Gastroesophageal sphincter (tissue), 4 donors: ENCODE measurements around the gene DSG2. TPM values are rescaled to one million over a fixed set of nuclear protein-coding genes. Genes with fewer than 3 reads are reported as not detected.

ENCODE experiments used
- ATAC-seq: fragments of 150-250 bp; one replicate; pipeline ENCODE4 v1.9.1; 2016; ENCODE audit warnings: mild to moderate bottlenecking, moderate library complexity
- H3K27ac ChIP-seq, 4 donors: fragments of 200-600 bp; sonication (generic) in 3 of 4; 1 replicate in 3 of 4; 2 replicates in 1 of 4; pipeline ENCODE4 v1.5.1; 2016 to 2019
- H3K27me3 ChIP-seq: fragments of 200-600 bp; sonication (generic); one replicate; pipeline ENCODE4 v1.5.1; 2019
- H3K36me3 ChIP-seq, 2 donors: fragments of 200-600 bp; sonication (generic); one replicate each; pipeline ENCODE4 v1.5.1; 2019; ENCODE audit warnings: control low read depth in 1 of 2
- H3K4me1 ChIP-seq, 3 donors: fragments of 200-600 bp; sonication (generic); 1 replicate in 2 of 3; 2 replicates in 1 of 3; pipeline ENCODE4 v1.5.1; 2016 to 2019; ENCODE audit warnings: control low read depth in 2 of 3
- H3K4me3 ChIP-seq, 2 donors: fragments of 200-600 bp; sonication (generic); one replicate each; pipeline ENCODE4 v1.5.1; 2019; ENCODE audit warnings: mild to moderate bottlenecking in 1 of 2, moderate library complexity in 1 of 2
- H3K9me3 ChIP-seq, 3 donors: fragments of 200-600 bp; sonication (generic); one replicate each; pipeline ENCODE4 v1.5.1; 2017 to 2019; ENCODE audit warnings: control low read depth in 2 of 3
- EP300 ChIP-seq: sonication (generic); formaldehyde crosslinking; IDR thresholded peaks from one replicate; pipeline ENCODE4 v1.6.1; 2017; ENCODE audit warnings: antibody characterized with exemption, mild to moderate bottlenecking
- POLR2A ChIP-seq, 2 donors: fragments of 450-650 bp; IDR thresholded peaks; one replicate each; pipeline ENCODE4 v1.6.1; 2017; ENCODE audit warnings: antibody characterized with exemption in 2 of 2, mild to moderate bottlenecking in 2 of 2, moderate library complexity in 1 of 2
- POLR2AphosphoS5 ChIP-seq: sonication (generic); formaldehyde crosslinking; IDR thresholded peaks from one replicate; pipeline ENCODE4 v1.6.1; 2017; ENCODE audit warnings: antibody characterized with exemption
- WGBS, 2 donors: methylation state at CpG; one replicate each; pipeline ENCODE4 v1.1.5; 2018; ENCODE audit warnings: low coverage in 1 of 2; 5-methylcytosine and 5-hydroxymethylcytosine counted together
- total RNA-seq, 4 donors: library from RNA; depleted of rRNA; stranded (reverse); fragments of >200 nt; gene quantifications; one replicate each; pipeline ENCODE4 v1.1.0, GENCODE V29; 2016
- TF ChIP-seq, protein P1 (sequence below), 4 experiments: fragments of 200-600 bp in 2 of 4; fragments of 450-650 bp in 2 of 4; sonication (generic) in 1 of 4; IDR thresholded peaks; one replicate each; pipeline ENCODE4 v1.5.1; 2017 to 2019; ENCODE audit warnings: antibody characterized with exemption in 4 of 4, mild to moderate bottlenecking in 2 of 4, moderate library complexity in 2 of 4

Gene DSG2
- total RNA-seq, 4 donors from 2014 or later = 1.4 to 11.4 (median 2.8) TPM

DNA sequence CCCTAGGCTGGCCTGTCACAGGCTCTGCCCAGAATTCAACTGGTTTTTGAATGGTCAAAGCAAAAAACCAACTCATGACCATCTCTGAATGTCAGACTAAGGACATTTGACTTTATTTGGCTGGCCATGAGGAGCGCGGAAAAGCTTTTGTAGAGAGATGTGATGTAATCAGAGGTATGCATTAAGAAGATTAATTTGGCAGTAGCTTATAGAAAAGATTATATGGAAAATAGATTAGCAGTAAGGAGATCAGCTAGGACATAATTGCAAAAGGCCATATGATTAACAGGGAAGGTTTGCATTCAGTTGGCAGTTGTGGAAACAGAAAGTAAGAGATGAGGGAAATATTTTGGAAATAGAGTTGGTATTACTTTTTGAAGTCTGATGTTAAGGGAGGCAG is 81.4 kb downstream of the DSG2 start:
- Histone ChIP-seq H3K27me3 (no peaks in the 10 kb centered on the region), H3K9me3 (no peaks in the 10 kb centered on the region), H3K36me3 (no peaks in the 10 kb centered on the region), H3K4me1 (no peaks in the 10 kb centered on the region), H3K27ac (no peak overlapping the region), H3K4me3 (no peak overlapping the region)
- no peak for ATAC-seq
- TF ChIP-seq EP300 (no peak), POLR2A (IDR thresholded peaks at IDR 0.05) (no peak), POLR2AphosphoS5 (no peak)
- 40 to 75% methylated on average over 1 to 2 of the region's 2 CpGs for WGBS, 2 donors

DNA sequence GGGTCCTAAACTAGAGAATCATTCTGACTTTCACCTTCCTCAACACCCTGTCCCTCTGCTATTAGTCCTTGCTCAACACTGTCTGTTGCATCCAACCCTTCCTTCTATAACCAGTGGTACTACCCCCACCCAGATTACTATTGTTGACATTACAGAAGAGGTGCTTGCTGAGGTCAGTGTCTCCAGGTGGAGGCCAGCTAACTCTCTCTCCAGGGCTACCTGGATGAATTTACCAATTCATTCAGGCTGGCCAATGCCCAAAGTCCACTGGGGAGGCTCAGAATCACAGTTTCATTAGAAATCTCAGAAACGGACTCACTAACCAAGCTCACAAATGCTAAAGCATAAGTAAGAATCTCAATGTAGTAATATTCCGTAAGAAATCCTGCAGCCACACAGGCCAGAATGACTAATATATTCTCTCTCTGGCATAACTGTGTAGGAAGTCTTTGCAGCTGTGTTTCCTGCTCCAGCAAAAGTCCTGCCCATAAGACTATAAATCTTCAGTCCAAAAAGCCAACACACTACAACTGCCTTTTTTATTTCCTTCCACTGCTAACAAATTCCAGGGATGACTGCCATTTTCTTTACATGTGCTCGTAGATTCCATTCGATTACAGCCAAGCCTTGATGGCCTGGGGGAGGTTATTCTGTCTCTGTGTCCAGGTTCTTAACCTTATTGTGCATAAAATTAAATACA is 83.7 kb downstream of the DSG2 start:
- no peak for ATAC-seq
- Histone ChIP-seq H3K27ac (no peak overlapping the region), H3K4me1 (no peaks in the 10 kb centered on the region), H3K36me3 (no peaks in the 10 kb centered on the region), H3K9me3 (no peaks in the 10 kb centered on the region), H3K4me3 (no peak overlapping the region), H3K27me3 (no peaks in the 10 kb centered on the region)
- TF ChIP-seq POLR2A (IDR thresholded peaks at IDR 0.05) (no peak), POLR2AphosphoS5 (no peak), EP300 (no peak)
- TF ChIP-seq, protein P1, sequence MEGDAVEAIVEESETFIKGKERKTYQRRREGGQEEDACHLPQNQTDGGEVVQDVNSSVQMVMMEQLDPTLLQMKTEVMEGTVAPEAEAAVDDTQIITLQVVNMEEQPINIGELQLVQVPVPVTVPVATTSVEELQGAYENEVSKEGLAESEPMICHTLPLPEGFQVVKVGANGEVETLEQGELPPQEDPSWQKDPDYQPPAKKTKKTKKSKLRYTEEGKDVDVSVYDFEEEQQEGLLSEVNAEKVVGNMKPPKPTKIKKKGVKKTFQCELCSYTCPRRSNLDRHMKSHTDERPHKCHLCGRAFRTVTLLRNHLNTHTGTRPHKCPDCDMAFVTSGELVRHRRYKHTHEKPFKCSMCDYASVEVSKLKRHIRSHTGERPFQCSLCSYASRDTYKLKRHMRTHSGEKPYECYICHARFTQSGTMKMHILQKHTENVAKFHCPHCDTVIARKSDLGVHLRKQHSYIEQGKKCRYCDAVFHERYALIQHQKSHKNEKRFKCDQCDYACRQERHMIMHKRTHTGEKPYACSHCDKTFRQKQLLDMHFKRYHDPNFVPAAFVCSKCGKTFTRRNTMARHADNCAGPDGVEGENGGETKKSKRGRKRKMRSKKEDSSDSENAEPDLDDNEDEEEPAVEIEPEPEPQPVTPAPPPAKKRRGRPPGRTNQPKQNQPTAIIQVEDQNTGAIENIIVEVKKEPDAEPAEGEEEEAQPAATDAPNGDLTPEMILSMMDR (IDR thresholded peaks at IDR 0.05) = no peak
- 15 to 17% methylated on average over 4 of the region's 4 CpGs for WGBS, 2 donors

DNA sequence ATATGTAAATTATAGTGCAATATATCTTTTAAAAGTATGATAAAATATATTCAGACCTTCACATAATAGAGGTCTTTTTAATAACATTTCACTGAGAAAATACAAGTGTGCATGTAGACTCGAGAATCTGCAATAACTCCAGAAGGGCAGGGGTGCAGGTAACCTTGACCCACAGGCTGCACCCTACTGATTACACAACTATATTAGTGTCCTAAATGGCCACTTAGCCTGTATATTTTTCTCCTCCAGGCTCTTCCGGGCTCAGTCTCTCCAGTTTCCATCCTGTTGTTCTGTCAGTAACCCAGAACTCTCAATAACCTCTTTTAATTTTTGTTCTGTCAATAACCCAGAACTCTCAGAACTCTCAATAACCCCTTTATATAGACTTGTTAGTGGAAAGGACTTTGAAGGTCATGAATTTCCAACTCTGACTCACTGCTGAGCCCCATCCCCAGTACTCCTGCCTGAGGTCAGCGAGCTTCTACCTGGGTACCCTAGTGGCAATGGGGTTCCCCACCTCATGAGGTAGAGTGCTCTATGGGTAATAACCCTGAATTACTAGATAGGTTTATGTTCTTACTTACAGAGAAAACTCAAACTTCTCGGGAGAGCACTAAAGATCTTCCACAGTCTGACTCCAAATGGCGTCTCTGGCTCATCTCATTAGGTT is 85.3 kb downstream of the DSG2 start:
- H3K27me3 ChIP-seq = no peaks in the 10 kb centered on the region
- no peaks in the 10 kb centered on the region for H3K36me3 ChIP-seq
- WGBS, 2 donors = 88 to 94% methylated on average over 4 to 5 of the region's 5 CpGs
- no peak for ATAC-seq
- TF ChIP-seq EP300 (no peak), POLR2A (IDR thresholded peaks at IDR 0.05) (no peak), POLR2AphosphoS5 (no peak)
- TF ChIP-seq, protein P1 (IDR thresholded peaks at IDR 0.05) = no peak
- H3K9me3 ChIP-seq = no peaks in the 10 kb centered on the region
- no peak overlapping the region for H3K4me3 ChIP-seq
- no peak overlapping the region for H3K27ac ChIP-seq
- H3K4me1 ChIP-seq = no peaks in the 10 kb centered on the region

DNA sequence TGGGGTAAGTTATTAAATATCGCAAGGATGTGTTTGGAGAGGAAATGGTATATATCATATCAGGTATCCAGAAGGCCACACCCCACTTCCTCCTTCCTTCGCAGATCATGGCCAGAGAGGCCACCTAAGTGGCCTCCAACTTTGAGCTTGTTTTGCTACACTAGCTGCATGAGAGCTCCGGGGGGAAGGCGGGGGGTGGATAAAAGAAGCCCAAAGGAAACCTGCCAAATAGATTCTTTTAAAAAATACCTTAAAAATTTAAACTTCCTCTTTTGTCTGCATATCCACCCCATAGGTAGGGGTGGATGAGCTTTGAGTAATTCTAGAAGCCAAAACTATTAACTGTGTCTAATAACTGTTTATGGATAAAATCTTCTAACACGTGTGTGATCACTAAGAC is 88.0 kb downstream of the DSG2 start:
- H3K27ac ChIP-seq = no peak overlapping the region
- no peaks in the 10 kb centered on the region for H3K9me3 ChIP-seq
- H3K27me3 ChIP-seq = no peaks in the 10 kb centered on the region
- no peaks in the 10 kb centered on the region for H3K36me3 ChIP-seq
- no peak for TF ChIP-seq EP300
- 80 to 82% methylated on average over 3 to 5 of the region's 5 CpGs for WGBS, 2 donors
- H3K4me3 ChIP-seq = no peak overlapping the region
- ATAC-seq = no peak
- no peaks in the 10 kb centered on the region for H3K4me1 ChIP-seq

DNA sequence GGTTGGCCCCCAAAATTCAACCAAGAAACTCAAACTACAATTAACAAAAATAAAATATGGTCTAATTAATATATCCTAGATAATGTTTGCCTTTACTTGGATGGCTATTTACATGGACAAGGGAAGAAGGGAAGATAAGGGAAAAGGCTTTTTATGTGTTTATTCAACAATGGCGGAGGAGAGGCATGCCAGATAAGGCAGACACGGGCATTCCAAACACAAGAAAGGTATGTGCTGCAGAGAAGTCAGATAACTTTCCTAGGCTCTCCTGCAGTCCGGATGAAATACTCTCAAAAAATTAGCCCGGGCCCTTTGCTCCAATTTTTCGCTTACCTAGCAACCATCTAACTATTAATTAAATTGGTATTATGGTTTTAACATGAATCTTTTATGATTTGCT is 88.6 kb downstream of the DSG2 start:
- Histone ChIP-seq H3K4me3 (no peak overlapping the region), H3K4me1 (no peaks in the 10 kb centered on the region), H3K36me3 (no peaks in the 10 kb centered on the region), H3K27ac (no peak overlapping the region), H3K27me3 (no peaks in the 10 kb centered on the region), H3K9me3 (no peaks in the 10 kb centered on the region)
- no peak for TF ChIP-seq POLR2AphosphoS5
- TF ChIP-seq EP300 = no peak
- TF ChIP-seq POLR2A (IDR thresholded peaks at IDR 0.05) = no peak
- TF ChIP-seq, protein P1 (IDR thresholded peaks at IDR 0.05) = no peak
- no peak for ATAC-seq
- 56 to 59% methylated on average over 5 of the region's 5 CpGs for WGBS, 2 donors

DNA sequence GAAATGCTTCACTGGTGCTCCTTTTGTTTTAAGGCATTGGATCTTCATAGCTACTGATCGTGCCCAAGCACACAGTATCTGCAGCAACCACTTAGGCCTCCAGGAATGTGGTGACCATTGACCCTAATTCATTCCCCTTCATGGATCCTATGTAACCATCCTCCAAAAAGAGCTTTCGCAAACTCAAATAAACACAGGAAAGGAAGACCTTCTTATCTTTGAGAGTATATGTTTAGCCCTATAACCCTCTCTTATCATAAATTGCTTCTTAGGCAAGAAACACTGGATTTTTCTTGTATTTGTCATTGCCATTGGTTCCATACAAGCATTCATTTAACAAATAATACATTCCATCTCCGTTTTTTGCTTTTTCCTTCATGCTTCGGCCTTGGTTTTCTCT is 89.6 kb downstream of the DSG2 start:
- Histone ChIP-seq H3K9me3 (no peaks in the 10 kb centered on the region), H3K27ac (no peak overlapping the region), H3K27me3 (no peaks in the 10 kb centered on the region), H3K4me1 (no peaks in the 10 kb centered on the region), H3K4me3 (no peak overlapping the region), H3K36me3 (no peaks in the 10 kb centered on the region)
- 79 to 80% methylated on average over 4 of the region's 4 CpGs for WGBS, 2 donors
- TF ChIP-seq POLR2A (IDR thresholded peaks at IDR 0.05) (no peak), EP300 (no peak), POLR2AphosphoS5 (no peak)
- TF ChIP-seq, protein P1 (IDR thresholded peaks at IDR 0.05) = no peak
- ATAC-seq = no peak
